HPDE6-E6E7 (cell line): ENCODE data around the gene GNL2.
"Not testable (repeated sequence)": the region's sequence is repeated elsewhere in the genome, so short reads cannot be mapped to it uniquely, and the experiment has no call there.

Experiments used
- DNase-seq: peaks from one replicate; pipeline ENCODE4 v3.0.0; 2011; ENCODE audit warnings: missing footprints; ENCODE audit errors: extremely low spot score

GNL2 gene

GRCh38 chr1:37606481-37607263 lies 10.9 kb upstream of the GNL2 start:
- no peak for DNase-seq

GRCh38 chr1:37605806-37606474 lies 10.2 kb upstream of the GNL2 start:
- DNase-seq, result no peak

DNA sequence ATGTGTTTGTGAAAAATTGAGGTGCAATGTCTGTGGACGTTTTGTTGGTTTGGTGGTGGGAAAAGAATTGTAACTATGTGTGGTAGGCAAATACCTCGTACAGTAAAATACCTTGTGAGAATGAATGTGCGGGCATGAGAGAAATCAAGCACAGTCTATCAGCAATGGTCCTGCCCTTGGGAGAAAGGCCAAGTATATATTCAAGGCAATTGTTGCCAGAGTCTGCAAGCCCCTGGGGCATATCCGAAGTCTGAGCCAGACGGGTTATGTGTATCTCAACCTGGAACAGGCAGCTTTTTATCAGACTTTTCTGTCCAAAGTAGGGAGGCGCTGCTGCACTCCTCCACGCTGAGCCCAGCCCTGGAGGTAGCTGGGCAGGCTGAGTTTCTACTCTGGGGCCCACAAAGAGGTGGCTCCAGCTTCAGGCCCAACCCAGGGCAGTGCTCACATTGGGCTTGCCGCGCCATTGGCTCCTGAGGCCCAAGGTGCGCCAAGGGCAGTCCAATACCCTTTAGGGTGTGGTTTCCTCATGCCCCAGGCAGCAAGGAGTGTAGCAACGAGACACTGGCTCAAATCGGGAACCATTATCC lies 9.4 kb upstream of the GNL2 start:
- DNase-seq, result no peak

DNA sequence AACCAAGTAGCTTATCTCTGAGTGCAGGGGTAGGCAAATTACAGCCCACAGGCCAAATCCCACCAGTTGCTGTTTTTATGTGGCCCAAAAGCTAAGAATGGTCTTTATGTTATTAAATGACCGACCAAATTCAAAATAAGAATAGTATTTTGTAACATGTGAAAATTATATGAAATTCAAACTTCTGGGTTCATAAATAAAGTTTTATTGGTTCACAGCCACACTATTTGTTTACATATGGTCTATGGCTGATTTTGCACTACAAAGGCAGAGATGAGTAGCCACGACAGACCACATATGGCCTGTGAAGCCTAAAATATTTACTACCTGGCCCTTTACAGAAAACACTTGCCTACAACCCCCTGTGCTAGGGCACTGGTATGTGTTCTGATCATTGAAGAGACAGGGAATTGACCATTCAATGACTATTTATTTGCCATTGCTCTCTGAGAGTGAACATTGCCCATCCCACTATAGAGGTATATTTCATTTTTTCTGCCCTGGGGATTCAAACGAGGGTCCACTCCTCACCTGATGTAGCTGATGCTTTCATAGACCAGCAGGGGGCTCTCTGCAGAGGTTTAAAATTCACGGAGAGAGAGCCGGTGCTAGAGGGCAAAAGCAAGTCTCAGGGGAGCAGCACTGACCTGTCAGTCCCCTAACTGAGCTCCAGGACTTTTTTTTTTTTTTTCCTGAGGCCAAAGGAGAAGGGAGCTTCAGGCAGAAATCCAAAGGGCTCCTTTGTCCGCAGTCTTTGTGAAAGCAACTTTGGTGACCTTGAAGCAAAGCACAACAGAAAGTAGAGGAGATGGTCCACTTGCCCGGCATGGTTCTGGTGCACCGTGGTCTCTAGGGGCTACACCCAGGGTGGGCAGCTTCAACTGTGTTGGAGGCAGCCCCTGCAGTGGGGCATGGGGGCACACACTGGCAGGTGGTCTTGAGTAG lies 7.3 kb upstream of the GNL2 start:
- DNase-seq, result peak; percentile 37

- no peak for DNase-seq
These were observed 5.7 kb upstream of the GNL2 start for GRCh38 chr1:37601441-37601840.

GRCh38 chr1:37599940-37600339 lies 4.2 kb upstream of the GNL2 start:
- no peak for DNase-seq

GRCh38 chr1:37596182-37596667 lies 488 bp upstream of the GNL2 start:
- no peak for DNase-seq

DNA sequence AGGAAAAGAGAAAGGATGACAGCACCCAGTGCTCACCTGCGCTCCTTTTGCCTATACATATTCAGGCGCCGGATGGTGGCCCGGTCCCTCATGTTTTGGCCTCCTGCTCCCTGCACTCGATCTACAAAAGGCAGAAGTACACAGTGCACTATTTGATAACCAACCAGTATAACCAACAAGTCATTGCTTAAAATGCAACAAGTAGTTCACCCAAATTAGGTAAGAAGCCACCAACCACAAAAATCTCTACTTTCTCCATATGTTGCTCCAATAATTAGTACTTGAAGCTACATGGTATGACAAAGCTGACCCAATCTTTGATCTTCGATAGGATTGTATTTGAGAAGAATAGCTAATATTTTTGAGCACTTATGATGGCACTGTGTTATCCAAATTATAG lies 2.0 kb downstream of the GNL2 start:
- DNase-seq, result no peak

- DNase-seq, result no peak
These were observed 6.8 kb downstream of the GNL2 start for GRCh38 chr1:37588939-37589338.

DNA sequence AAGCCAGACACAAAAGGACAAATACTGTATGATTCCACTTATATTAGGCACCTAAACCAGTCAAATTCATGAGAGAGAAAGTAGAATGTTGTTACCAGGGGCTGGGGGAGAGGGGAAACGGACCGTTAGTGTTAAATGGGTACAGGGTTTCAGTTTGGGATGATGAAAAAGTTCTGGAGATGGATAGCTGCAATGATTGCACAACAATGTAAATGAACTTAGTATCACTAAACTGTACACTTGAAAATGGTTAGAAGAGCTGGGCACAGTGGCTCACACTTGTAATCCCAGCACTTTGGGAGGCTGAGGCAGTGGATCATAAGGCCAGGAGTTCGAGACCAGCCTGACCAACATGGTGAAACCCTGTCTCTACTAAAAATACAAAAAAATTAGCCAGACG lies 11.2 kb downstream of the GNL2 start:
- not testable (repeated sequence) for DNase-seq

DNA sequence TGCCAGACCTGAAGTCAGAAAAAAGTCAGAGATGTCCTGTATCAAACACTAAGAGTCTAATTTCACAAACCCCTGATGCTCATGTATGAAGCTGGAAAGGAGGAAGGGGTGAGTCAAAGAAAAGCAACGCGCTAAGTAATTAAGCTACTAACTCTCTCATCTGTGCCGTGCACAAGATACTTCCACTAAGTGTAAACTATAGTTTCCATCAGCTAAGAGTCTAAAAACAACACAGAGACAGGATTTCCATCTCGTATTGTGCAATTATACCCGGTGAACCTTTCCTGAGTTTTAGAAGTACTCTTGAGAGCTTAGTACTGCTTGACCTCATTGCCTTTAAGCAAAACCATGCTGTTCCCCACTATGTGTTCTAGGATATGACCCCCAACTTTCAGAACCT lies 20.0 kb downstream of the GNL2 start:
- DNase-seq, result no peak

DNA sequence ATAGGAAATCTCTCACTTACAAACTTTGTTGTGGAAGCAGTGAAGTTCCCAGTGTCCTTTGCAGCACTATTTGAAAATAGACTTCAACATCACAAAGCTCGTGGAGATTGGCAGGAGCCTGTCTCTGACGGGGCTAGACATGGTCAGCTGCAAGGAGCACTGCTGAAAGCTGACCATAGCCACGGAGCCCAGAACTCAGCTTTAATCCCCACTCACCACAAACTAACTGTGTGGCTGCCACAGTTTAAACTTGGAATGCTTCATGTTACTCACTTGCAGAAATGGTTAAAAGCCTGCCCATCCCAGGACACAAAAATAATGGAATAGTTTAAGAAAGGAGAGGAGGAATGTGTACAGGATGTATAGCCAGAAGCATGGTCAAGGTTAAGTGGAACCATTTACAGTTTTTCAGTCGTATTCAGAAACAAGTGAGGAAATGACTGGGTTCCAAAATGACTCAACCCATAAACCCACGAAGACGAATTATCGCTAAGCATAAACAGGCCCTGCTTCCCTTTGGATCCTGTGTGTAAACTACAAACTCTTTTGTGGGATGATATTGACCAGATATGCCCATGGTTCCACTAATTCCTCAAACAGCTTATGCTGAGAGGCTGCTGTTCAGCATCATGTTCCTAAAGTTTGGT lies 20.8 kb downstream of the GNL2 start:
- no peak for DNase-seq

DNA sequence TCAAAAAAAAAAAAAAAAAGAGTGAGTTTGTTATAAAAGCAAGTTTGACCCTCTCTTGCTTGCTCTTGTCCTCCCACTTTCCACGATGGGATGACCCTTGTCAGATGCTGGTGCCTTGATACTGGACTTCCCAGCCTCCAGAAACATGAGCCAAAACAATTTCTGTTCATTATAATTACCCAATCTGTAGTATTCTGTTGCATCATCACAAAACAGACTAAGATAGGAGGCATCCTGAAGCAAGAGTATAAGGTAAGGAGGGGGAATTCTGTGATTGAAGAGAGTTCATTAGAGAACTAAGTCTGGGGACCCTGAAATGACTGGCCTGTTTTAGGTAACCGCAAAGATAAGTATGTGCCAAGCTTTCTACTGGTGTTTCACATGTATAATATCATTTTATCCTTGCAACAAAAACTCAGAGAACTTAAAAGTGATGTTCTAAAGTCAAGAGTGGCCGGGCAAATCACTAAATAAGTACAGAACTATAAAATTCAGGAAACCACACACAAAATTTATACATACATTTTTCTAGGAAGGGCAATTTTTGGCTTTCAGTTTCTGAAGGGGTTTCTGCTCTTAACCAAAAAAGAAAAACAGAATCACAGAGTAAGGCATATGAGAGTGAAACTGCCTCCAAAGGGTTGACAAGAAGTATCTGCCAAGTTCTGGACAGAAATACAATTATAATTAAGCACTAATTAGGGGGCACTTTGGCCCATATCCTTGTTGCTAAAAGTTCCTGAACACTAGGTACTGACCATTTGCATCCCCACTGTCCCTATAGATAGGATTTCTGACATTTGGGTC lies 25.0 kb downstream of the GNL2 start:
- no peak for DNase-seq

- DNase-seq, result no peak
These were observed 28.7 kb downstream of the GNL2 start for GRCh38 chr1:37567023-37567422.

- no peak for DNase-seq
These were observed 30.8 kb downstream of the GNL2 start for GRCh38 chr1:37564892-37565291.

DNA sequence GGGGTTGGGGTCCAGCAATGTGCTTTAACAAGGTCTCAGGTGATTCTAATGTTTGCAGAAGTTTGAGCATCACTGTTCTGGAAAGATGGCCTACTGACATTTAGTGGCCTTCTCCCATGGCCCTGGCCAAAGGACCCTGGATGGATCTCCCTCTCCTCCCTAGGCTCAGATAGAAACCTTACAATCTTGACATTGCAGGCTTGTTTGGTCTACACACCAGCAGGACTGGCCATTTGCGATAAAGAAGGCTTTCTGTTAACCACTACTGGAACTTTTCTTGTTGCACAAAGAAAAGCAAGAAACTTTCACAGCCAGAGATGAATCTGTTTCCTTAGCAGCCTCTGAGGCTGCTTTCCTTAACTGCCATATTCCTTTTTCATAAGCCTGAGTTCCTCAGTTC lies 32.8 kb downstream of the GNL2 start:
- no peak for DNase-seq

- DNase-seq, result no peak
These were observed 34.3 kb downstream of the GNL2 start for GRCh38 chr1:37561133-37562132.

DNA sequence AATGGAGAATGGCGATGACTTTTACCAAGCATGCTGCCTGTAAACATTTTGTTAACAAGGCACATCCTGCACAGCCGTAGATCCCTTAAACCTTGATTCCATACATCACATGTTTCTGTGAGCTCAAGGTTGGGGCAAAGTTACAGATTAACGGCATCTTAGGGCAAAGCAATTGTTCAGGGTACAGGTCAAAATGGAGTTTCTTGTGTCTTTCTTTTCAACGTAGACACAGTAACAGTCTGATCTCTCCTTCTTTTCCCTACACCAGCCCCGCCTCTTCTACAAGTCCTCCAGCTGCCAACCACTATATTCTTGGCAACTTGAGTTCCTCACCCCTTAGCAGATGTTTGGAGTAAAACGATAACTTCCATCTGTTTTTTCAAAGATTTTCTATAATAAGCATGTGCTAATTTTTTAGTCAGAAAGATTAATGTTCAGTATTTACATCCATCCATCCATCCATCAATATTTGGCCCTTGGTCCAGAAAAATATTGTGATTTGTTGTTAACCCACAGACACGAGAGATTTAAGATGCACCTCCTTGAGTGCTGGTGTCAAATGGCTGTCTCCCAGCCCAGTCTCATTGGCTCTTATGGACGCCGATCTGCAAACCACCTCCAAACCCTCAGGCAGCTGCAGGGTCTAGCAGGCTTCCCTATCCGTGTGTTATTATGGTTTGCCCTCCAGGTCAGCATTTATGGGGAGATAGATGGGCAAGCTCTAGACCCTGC lies 35.2 kb downstream of the GNL2 start:
- no peak for DNase-seq
